ENCODE results near the gene SUPT5H. TPM values are rescaled to one million over a fixed set of nuclear protein-coding genes. Genes with fewer than 3 reads are reported as not detected.

SUPT5H gene
- total and polyA plus RNA-seq, 2 of the 8 experiments (the other 6 are each of a cell fraction or from before 2014, with no cell fraction given), result 77.8 to 111 TPM

DNA sequence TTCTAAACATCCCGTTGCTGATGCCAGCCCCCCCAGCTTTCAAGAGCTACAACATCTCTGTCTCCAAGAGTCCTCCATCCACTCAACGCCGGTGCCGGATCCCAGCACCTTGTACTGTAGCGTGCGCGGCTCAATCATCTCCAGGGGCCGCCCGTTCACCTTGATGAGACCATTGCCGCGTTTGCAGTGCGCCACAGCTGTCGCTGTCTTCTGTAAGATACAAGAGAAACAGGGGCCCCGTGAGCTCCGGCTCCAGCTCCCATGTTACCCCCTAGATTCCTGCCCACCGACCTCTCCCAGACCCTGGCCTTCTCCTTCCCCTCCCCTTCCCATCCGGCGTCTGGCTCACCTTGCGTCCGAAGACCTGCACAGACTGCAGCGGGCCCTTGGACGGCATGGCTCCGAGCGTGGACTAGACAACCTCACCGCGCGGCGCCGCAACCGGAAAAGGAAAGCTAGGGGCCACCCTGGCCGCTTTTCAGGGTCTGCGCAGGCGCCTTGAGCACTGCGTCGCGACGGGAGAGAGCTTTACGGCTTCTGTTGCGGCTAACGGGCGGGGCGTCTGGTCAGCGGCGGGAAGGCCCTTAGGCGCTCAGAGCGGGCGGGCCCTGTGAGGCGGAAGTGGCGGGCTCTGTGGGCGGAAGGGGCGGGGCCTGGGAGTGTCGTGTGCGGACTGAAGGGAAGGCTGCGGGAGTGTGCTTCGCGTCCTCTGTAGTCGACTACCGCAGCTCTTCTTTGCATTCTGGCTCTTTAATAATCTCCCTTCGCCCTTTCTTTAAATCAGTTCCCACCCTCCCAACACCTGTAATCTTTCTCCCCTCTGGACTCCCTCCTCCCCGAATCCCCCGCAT is 9.7 kb upstream of the SUPT5H start, which contains the start of gene RPS16:
RPS16 (minus strand) TSS at position 451 of the 851 bp plus-strand sequence; CDS start at position 397, 54 bp downstream.
- no peak within 1 kb of the TSS for H2BK120ac ChIP-seq (replicated peaks; ENCODE audit: low read depth, low read length)
- POLR2A ChIA-PET (ENCODE audit: partially characterized antibody), result interaction anchor here (0.5 to 47.8 kb wide), 35 partner anchors 11 to 398 kb away, joined by 3 to 1154 read pairs (median 7); partner anchors contain the start of genes DLL3, DYRK1B, EID2B and IFNL1
- CTCF ChIA-PET (ENCODE audit: partially characterized antibody), result interaction anchor here (0.5 to 1.6 kb wide), 13 partner anchors 9 to 74 kb away, joined by 3 to 11 read pairs (median 5); partner anchors contain the start of genes PLEKHG2 and SUPT5H
- peak within 1 kb of the TSS; percentile 40 for H3K4ac ChIP-seq (replicated peaks; ENCODE audit: insufficient read length, low read depth, low read length)
- no peak within 1 kb of the TSS for H3K23ac ChIP-seq (ENCODE audit: insufficient read length)
- peak within 1 kb of the TSS; percentile 49 for H3K14ac ChIP-seq (ENCODE audit: insufficient read length)
- no peaks in the 10 kb centered on the region for H3K9me3 ChIP-seq (ENCODE audit: insufficient read depth in 2 of 2, low read depth in 1 of 2, low read length in 1 of 2)
- peak within 1 kb of the TSS; percentile 7; the same call in 1 of the 2 replicates for H2BK12ac ChIP-seq (ENCODE audit: low read depth, low read length)
- no peak within 1 kb of the TSS for H2BK15ac ChIP-seq (ENCODE audit: low read length)
- no peak within 1 kb of the TSS for H2BK20ac ChIP-seq (ENCODE audit: low read length)
- peaks cover 7 to 20% of the 10 kb centered on the region in 2 experiments; a peak in 3 of 4 replicates for H3K79me2 ChIP-seq (ENCODE audit: control insufficient read depth in 1 of 2, insufficient read depth in 2 of 2, low read length in 2 of 2)
- H3K4me2 ChIP-seq (ENCODE audit: insufficient read depth in 1 of 2, low read depth in 2 of 2, low read length in 2 of 2), result peak within 1 kb of the TSS; percentile 82 to 87
- peak within 1 kb of the TSS; percentile 35; the same call in 1 of the 2 replicates for H4K8ac ChIP-seq (ENCODE audit: extremely low read depth, insufficient read depth, low read length)
- H3K27ac ChIP-seq (ENCODE audit: low read depth, low read length), result peak within 1 kb of the TSS; percentile 91
- H2BK5ac ChIP-seq (ENCODE audit: low read depth, low read length), result peak within 1 kb of the TSS; percentile 98
- peaks cover 2 to 18% of the 10 kb centered on the region in 2 experiments for H4K20me1 ChIP-seq (replicated peaks in 1 of 2; ENCODE audit: control insufficient read depth in 1 of 2, insufficient read depth in 2 of 2, low read length in 2 of 2)
- peaks cover 0 to 10% (median 2%) of the 10 kb centered on the region in 4 experiments; a peak in 6 of 7 replicates for H3K4me1 ChIP-seq (replicated peaks in 1 of 4; ENCODE audit: control insufficient read depth in 3 of 4, insufficient read depth in 4 of 4, low read length in 3 of 4)
- peak within 1 kb of the TSS; percentile 97 for H4K5ac ChIP-seq (ENCODE audit: insufficient read length, low read depth, low read length)
- H3K4me3 ChIP-seq (ENCODE audit: extremely low read depth in 1 of 4, insufficient read depth in 2 of 4, low read depth in 3 of 4, low read length in 4 of 4), result peak within 1 kb of the TSS; percentile 97 to 99 (median 98)
- peak within 1 kb of the TSS; percentile 90 to 97 (median 96) for H3K9ac ChIP-seq (replicated peaks in 1 of 4; ENCODE audit: extremely low read depth in 1 of 4, low read depth in 3 of 4, low read length in 3 of 4)
- peaks cover 8% of the 10 kb centered on the region for H3K23me2 ChIP-seq (ENCODE audit: low read depth, low read length)
- H3K79me1 ChIP-seq (ENCODE audit: low read depth, low read length), result peaks cover 8% of the 10 kb centered on the region
- no peaks in the 10 kb centered on the region; a peak in 1 of 7 replicates for H3K27me3 ChIP-seq (replicated peaks in 1 of 4; ENCODE audit: control insufficient read depth in 3 of 4, extremely low read depth in 1 of 4, insufficient read depth in 3 of 4, low read length in 3 of 4)
- H3K18ac ChIP-seq (ENCODE audit: extremely low read depth, low read length), result peak within 1 kb of the TSS; percentile 99
- H2AK5ac ChIP-seq (ENCODE audit: low read depth, low read length), result 0 out of 2 replicates have a peak within 1 kb of the TSS, but pooled peaks have one; percentile 75
- peak within 1 kb of the TSS; percentile 89 for H3K56ac ChIP-seq (replicated peaks; ENCODE audit: insufficient read length, low read depth, low read length)
- FAIRE-seq (no peak), DNase-seq (ENCODE audit: low read depth in 1 of 2, low spot score in 2 of 2) (peak; percentile 95 to 97)
- peaks cover 20 to 30% (median 23%) of the 10 kb centered on the region in 4 experiments for H3K36me3 ChIP-seq (ENCODE audit: control insufficient read depth in 2 of 4, insufficient read depth in 4 of 4, low read length in 3 of 4)
- peak within 1 kb of the TSS; percentile 96 for H4K91ac ChIP-seq (replicated peaks; ENCODE audit: insufficient read length, low read length)
- H2AFZ ChIP-seq (ENCODE audit: low read length), result no peak within 1 kb of the TSS
- 2% methylated on average over 56 of the region's 61 CpGs; no CpG with 5 or more reads in 1 of the 2 experiments for WGBS, 2 experiments (ENCODE audit: extremely low coverage in 1 of 2, insufficient coverage in 1 of 2, insufficient read length in 1 of 2, insufficient replicate concordance in 2 of 2, low coverage in 1 of 2, low lambda C conversion rate in 2 of 2, missing lambda C conversion rate in 1 of 2)
- TF ChIP-seq KDM1A (IDR thresholded peaks at IDR 0.05; ENCODE audit: borderline replicate concordance, low read length) (no peak), ZNF274 (IDR thresholded peaks at IDR 0.05; ENCODE audit: borderline replicate concordance, extremely low read depth, low read length) (no peak), SP1 (IDR thresholded peaks at IDR 0.05; ENCODE audit: low read depth, low read length) (0 out of 2 replicates have a peak, but pooled peaks have one; percentile 59), POLR2A (IDR thresholded peaks at IDR 0.05; ENCODE audit: control extremely low read depth in 1 of 2, low read depth in 2 of 2, low read length in 2 of 2) (peak; percentile 98 to 100), TAF1 (IDR thresholded peaks at IDR 0.05; ENCODE audit: low read depth, low read length) (peak; percentile 100), RFX5 (IDR thresholded peaks at IDR 0.05; ENCODE audit: borderline replicate concordance, low read depth, low read length) (no peak), SP4 (IDR thresholded peaks at IDR 0.05; ENCODE audit: low read length) (0 out of 2 replicates have a peak, but pooled peaks have one; percentile 41), SAP30 (IDR thresholded peaks at IDR 0.05; ENCODE audit: insufficient read depth, insufficient replicate concordance, low read length) (peak; percentile 59)
- TF ChIP-seq, protein P1, sequence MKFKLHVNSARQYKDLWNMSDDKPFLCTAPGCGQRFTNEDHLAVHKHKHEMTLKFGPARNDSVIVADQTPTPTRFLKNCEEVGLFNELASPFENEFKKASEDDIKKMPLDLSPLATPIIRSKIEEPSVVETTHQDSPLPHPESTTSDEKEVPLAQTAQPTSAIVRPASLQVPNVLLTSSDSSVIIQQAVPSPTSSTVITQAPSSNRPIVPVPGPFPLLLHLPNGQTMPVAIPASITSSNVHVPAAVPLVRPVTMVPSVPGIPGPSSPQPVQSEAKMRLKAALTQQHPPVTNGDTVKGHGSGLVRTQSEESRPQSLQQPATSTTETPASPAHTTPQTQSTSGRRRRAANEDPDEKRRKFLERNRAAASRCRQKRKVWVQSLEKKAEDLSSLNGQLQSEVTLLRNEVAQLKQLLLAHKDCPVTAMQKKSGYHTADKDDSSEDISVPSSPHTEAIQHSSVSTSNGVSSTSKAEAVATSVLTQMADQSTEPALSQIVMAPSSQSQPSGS (IDR thresholded peaks at IDR 0.05; ENCODE audit: low read length), result no peak

Measured in H1 (cell line).